ENCODE measurements around the gene LRFN5. TPM values are rescaled to one million over a fixed set of nuclear protein-coding genes. Genes with fewer than 3 reads are reported as not detected.
"Not testable (repeated sequence)": the region's sequence is repeated elsewhere in the genome, so short reads cannot be mapped to it uniquely, and the experiment has no call there.

Gene LRFN5
- under 1 TPM; 0.26 to 0.39 TPM for total RNA-seq

DNA sequence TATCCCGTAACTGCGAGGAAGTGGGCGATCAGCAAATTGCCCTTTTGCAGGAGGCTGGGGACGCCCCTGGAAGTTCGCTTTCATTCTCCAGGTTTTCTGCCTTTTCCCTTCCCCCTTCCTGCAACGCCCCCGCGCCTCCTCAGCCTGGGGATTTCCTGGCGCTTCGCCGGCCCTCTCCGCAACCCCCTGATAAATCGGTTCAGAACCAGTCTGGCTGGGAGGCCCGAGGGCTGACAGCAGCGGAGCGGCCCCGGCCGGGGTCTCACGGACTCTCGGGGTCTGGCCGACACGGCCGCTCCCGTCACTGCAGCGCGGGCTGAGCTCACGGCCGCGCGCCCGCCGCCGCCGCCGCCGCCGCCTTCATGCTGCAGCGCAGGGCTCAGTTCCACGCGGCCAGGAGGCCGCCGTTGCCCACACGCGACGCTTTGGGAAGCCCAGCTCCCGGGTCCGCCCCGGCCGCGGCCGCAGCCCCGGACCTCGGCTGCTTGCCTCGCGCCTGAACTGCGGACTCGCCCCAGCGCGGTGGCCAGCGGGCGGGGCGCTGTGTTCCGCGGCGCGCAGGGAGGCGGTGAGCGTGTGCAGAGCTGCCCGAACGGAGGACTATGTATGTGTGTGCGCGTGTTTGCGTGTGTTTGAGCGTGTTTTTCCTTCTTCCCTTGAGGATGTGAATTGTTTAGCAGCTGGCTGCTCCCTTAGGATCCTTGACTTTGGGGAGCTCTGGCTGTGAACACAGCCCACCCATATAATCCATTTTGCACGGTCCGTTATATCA lies at the start of gene LRFN5:
TSS of gene LRFN5 (plus strand) at position 345 of the 772 bp plus-strand sequence.
- Histone ChIP-seq H3K9me3 (no peaks in the 10 kb centered on the region), H3K4me1 (peaks cover 0 to 19% of the 10 kb centered on the region in 2 donors), H3K27ac (peak within 1 kb of the TSS; percentile 59 to 71), H3K27me3 (peaks cover 3 to 5% of the 10 kb centered on the region in 2 donors), H3K36me3 (no peaks in the 10 kb centered on the region), H3K4me3 (peak within 1 kb of the TSS; percentile 45 to 62)
- no peak for DNase-seq (ENCODE audit: low spot score)
- TF ChIP-seq CTCF (IDR thresholded peaks at IDR 0.05), result no peak

- no peaks in the 10 kb centered on the region for H3K36me3 ChIP-seq
- H3K4me1 ChIP-seq, result no peaks in the 10 kb centered on the region
- no peak for DNase-seq (ENCODE audit: low spot score)
- H3K4me3 ChIP-seq, result no peak overlapping the region
- no peaks in the 10 kb centered on the region for H3K27me3 ChIP-seq
- H3K27ac ChIP-seq, result no peak overlapping the region
- TF ChIP-seq CTCF (IDR thresholded peaks at IDR 0.05), result no peak
- no peaks in the 10 kb centered on the region for H3K9me3 ChIP-seq
Measured at GRCh38 chr14:41558490-41558889, 48.2 kb upstream of the LRFN5 start.

GRCh38 chr14:41566864-41567263 lies 39.8 kb upstream of the LRFN5 start:
- not testable (repeated sequence) for DNase-seq (ENCODE audit: low spot score); H3K4me1 ChIP-seq; H3K36me3 ChIP-seq; H3K9me3 ChIP-seq; H3K4me3 ChIP-seq; H3K27me3 ChIP-seq; H3K27ac ChIP-seq

DNA sequence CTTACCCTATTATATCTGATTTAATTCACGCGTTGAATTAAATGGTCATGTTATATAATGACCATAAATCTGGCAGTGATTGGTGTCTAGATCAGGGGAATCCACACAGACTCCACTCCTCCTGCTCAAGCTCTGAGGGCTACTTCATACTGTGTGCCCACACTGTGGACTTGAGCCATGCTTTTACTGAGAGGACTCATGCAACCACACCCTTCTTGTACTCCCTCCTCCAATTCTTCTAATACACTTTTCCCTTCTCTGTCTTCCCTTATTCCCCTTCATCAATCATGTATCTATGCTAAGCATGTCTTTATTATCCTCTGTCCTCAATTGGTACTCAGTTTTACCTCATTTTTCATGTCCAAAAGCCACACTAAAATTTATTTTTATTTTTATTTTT lies 37.7 kb upstream of the LRFN5 start:
- H3K27me3 ChIP-seq, result no peaks in the 10 kb centered on the region
- DNase-seq (ENCODE audit: low spot score), result no peak
- no peaks in the 10 kb centered on the region for H3K9me3 ChIP-seq
- H3K36me3 ChIP-seq, result no peaks in the 10 kb centered on the region
- no peaks in the 10 kb centered on the region for H3K4me1 ChIP-seq
- H3K27ac ChIP-seq, result no peak overlapping the region
- TF ChIP-seq CTCF (IDR thresholded peaks at IDR 0.05), result no peak
- H3K4me3 ChIP-seq, result no peak overlapping the region

DNA sequence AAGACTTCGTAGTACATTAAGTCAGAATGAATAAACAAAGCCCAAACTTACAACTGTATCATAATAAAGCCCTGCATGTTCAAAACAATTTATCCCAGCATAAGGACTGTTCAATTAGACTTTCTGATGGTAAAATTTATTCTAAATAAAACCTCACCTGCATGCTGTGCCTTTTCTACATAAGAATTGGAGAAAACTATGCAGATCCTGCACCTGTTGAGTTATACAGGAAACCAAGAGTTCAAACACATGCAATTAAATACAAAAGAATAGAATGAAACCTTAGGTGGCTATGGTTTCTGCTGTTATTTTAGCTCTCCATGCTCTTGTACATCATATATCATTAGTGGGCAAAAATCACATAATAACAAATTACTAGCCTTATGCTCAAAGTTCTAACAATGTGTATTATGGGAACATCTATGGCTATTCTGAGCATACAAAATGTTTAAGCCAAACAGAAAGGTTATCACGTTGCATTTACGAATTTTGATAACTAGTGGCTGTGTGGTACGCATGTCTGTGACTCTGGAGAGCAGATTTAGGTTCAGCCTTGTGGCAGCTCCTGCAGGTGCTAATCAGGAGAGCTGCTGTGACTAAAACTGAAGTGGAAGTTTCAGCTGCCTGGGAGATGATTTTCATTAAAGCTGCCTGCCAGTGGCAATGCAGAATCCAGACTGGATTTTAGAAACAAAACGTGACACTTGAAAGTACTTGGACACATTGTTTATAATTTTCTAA lies 36.1 kb upstream of the LRFN5 start:
- DNase-seq (ENCODE audit: low spot score), result no peak
- H3K4me3 ChIP-seq, result no peak overlapping the region
- H3K36me3 ChIP-seq, result no peaks in the 10 kb centered on the region
- H3K9me3 ChIP-seq, result no peaks in the 10 kb centered on the region
- no peak overlapping the region for H3K27ac ChIP-seq
- no peak for TF ChIP-seq CTCF (IDR thresholded peaks at IDR 0.05)
- no peaks in the 10 kb centered on the region for H3K4me1 ChIP-seq
- no peaks in the 10 kb centered on the region for H3K27me3 ChIP-seq

GRCh38 chr14:41586237-41586636 lies 20.4 kb upstream of the LRFN5 start:
- Histone ChIP-seq H3K4me3 (no peak overlapping the region), H3K27ac (no peak overlapping the region), H3K36me3 (no peaks in the 10 kb centered on the region), H3K27me3 (no peaks in the 10 kb centered on the region), H3K9me3 (no peaks in the 10 kb centered on the region), H3K4me1 (no peaks in the 10 kb centered on the region)
- DNase-seq (ENCODE audit: low spot score), result no peak
- no peak for TF ChIP-seq CTCF (IDR thresholded peaks at IDR 0.05)
